Neuronal stem cell (in vitro differentiated cells): ENCODE data around the gene DUOXA2.
A peak's percentile ranks its signal among the peaks of the same experiment; 100 is the strongest.
"Not testable (repeated sequence)": the region's sequence is repeated elsewhere in the genome, so short reads cannot be mapped to it uniquely, and the experiment has no call there.

Source experiments
- DNase-seq: peaks from one replicate; pipeline ENCODE4 v3.0.0-alpha.2; 2013; ENCODE audit warnings: low spot score
- H2AFZ ChIP-seq: one replicate; pipeline ENCODE4 v1.6.1; 2013; ENCODE audit warnings: mild to moderate bottlenecking, low read length, inconsistent platforms
- H2AK5ac ChIP-seq: 2 replicates; pipeline ENCODE4 v1.6.1; 2013; ENCODE audit warnings: low read depth, mild to moderate bottlenecking, inconsistent platforms, low read length, moderate library complexity, mixed read lengths
- H2BK120ac ChIP-seq: 2 replicates; pipeline ENCODE4 v1.6.1; 2013; ENCODE audit warnings: low read depth, mild to moderate bottlenecking, inconsistent platforms, low read length, moderate library complexity, mixed read lengths
- H2BK12ac ChIP-seq: one replicate; pipeline ENCODE4 v1.6.1; 2013; ENCODE audit warnings: low read length, inconsistent platforms
- H2BK15ac ChIP-seq: 2 replicates; pipeline ENCODE4 v1.6.1; 2013; ENCODE audit warnings: mild to moderate bottlenecking, low read length, inconsistent platforms, mixed read lengths
- H2BK5ac ChIP-seq: one replicate; pipeline ENCODE4 v1.6.1; 2013; ENCODE audit warnings: inconsistent platforms, mild to moderate bottlenecking, low read length, moderate library complexity
- H3K14ac ChIP-seq: one replicate; pipeline ENCODE4 v1.6.1; 2013; ENCODE audit warnings: low read length, inconsistent platforms
- H3K18ac ChIP-seq: 2 replicates; pipeline ENCODE4 v1.6.1; 2013; ENCODE audit warnings: low read length, inconsistent platforms
- H3K23ac ChIP-seq: 2 replicates; pipeline ENCODE4 v1.6.1; 2013; ENCODE audit warnings: low read depth, mild to moderate bottlenecking, mixed read lengths, low read length, inconsistent platforms; ENCODE audit not compliant: poor library complexity
- H3K27ac ChIP-seq: replicated peaks from 3 replicates; pipeline ENCODE4 v1.5.1; 2013; ENCODE audit warnings: low read length, inconsistent platforms
- H3K27me3 ChIP-seq, 3 experiments: 2 replicates each; pipeline ENCODE4 v1.6.1; 2013; ENCODE audit warnings: low read length in 3 of 3, mild to moderate bottlenecking in 2 of 3, inconsistent platforms in 1 of 3, low read depth in 1 of 3, mixed read lengths in 1 of 3, moderate library complexity in 1 of 3; ENCODE audit not compliant: control insufficient read depth in 3 of 3, insufficient read depth in 3 of 3
- H3K36me3 ChIP-seq, 2 donors: replicated peaks in 1 of 2; 2 replicates each; pipeline ENCODE4 v1.6.1; 2013; ENCODE audit warnings: low read length in 2 of 2; ENCODE audit not compliant: control insufficient read depth in 2 of 2, insufficient read depth in 2 of 2
- H3K4ac ChIP-seq: 2 replicates; pipeline ENCODE4 v1.6.1; 2013; ENCODE audit warnings: inconsistent platforms, mild to moderate bottlenecking, low read length, moderate library complexity
- H3K4me1 ChIP-seq, 2 donors: 1 replicate in 1 of 2; 2 replicates in 1 of 2; pipeline ENCODE4 v1.6.1; 2013; ENCODE audit warnings: low read length in 2 of 2, low read depth in 1 of 2; ENCODE audit not compliant: control insufficient read depth in 2 of 2, insufficient read depth in 1 of 2
- H3K4me2 ChIP-seq: one replicate; pipeline ENCODE4 v1.6.1; 2013; ENCODE audit warnings: mild to moderate bottlenecking, low read length, inconsistent platforms; ENCODE audit not compliant: insufficient read depth, poor library complexity, severe bottlenecking
- H3K4me3 ChIP-seq, 2 donors: 2 replicates each; pipeline ENCODE4 v1.5.1; 2013; ENCODE audit warnings: low read length in 2 of 2, mild to moderate bottlenecking in 2 of 2, inconsistent platforms in 1 of 2, moderate library complexity in 1 of 2
- H3K79me1 ChIP-seq: one replicate; pipeline ENCODE4 v1.6.1; 2013; ENCODE audit warnings: low read depth, mild to moderate bottlenecking, inconsistent platforms, low read length, moderate library complexity
- H3K9ac ChIP-seq: one replicate; pipeline ENCODE4 v1.6.1; 2013; ENCODE audit warnings: mild to moderate bottlenecking, low read depth, low read length, inconsistent platforms; ENCODE audit not compliant: poor library complexity
- H3K9me3 ChIP-seq, 2 donors: replicated peaks in 1 of 2; 2 replicates each; pipeline versions ENCODE3 to v1.6.1; 2013; ENCODE audit warnings: low read length in 2 of 2, mild to moderate bottlenecking in 2 of 2, inconsistent platforms in 1 of 2, low read depth in 1 of 2, mixed read lengths in 1 of 2, moderate library complexity in 1 of 2; ENCODE audit not compliant: control insufficient read depth in 2 of 2, insufficient read depth in 1 of 2
- H4K8ac ChIP-seq: one replicate; pipeline ENCODE4 v1.6.1; 2013; ENCODE audit warnings: low read depth, mild to moderate bottlenecking, inconsistent platforms, low read length, moderate library complexity
- H4K91ac ChIP-seq: one replicate; pipeline ENCODE4 v1.6.1; 2013; ENCODE audit warnings: low read length, low read depth, mild to moderate bottlenecking, inconsistent platforms; ENCODE audit not compliant: poor library complexity
- WGBS, 2 donors: extraction: QIAGEN DNeasy Blood & Tissue Kit; methylation state at CpG; one replicate each; pipeline ENCODE4 v1.1.7; 2013; ENCODE audit warnings: missing lambda C conversion rate in 2 of 2, mixed read lengths in 1 of 2; ENCODE audit not compliant: insufficient read length in 2 of 2, insufficient replicate concordance in 1 of 2; ENCODE audit errors: extremely low coverage in 2 of 2; 5-methylcytosine and 5-hydroxymethylcytosine counted together

DUOXA2 gene

GRCh38 chr15:45101749-45102148 is 12.4 kb upstream of the DUOXA2 start:
- Histone ChIP-seq H3K4me1 (peaks cover 4 to 15% of the 10 kb centered on the region in 2 donors), H3K4me2 (no peak overlapping the region), H3K4me3 (peak overlapping the region in 1 of 2 donors; percentile 6), H2BK12ac (no peak overlapping the region), H2AFZ (no peak overlapping the region), H3K23ac (no peak overlapping the region), H3K9me3 (peaks cover 0 to 1% of the 10 kb centered on the region in 2 donors), H3K4ac (no peak overlapping the region), H3K14ac (peak overlapping the region; percentile 25), H2AK5ac (no peak overlapping the region), H3K18ac (no peak overlapping the region), H4K8ac (no peak overlapping the region), H4K91ac (no peak overlapping the region), H2BK5ac (no peak overlapping the region), H3K9ac (no peak overlapping the region), H3K27ac (no peak overlapping the region), H2BK15ac (no peak overlapping the region), H2BK120ac (no peak overlapping the region), H3K79me1 (no peaks in the 10 kb centered on the region), H3K36me3 (no peaks in the 10 kb centered on the region), H3K27me3 (peaks cover 0 to 53% (median 0%) of the 10 kb centered on the region in 3 experiments)
- no CpG with 5 or more reads among the region's 12 CpGs for WGBS, 2 donors
- DNase-seq: no peak

GRCh38 chr15:45102226-45102625 is 11.9 kb upstream of the DUOXA2 start:
- H3K23ac ChIP-seq: no peak overlapping the region
- no peak overlapping the region for H2AFZ ChIP-seq
- peaks cover 0 to 53% (median 0%) of the 10 kb centered on the region in 3 experiments for H3K27me3 ChIP-seq
- peaks cover 4 to 15% of the 10 kb centered on the region in 2 donors for H3K4me1 ChIP-seq
- H2BK15ac ChIP-seq: peak overlapping the region; percentile 31
- H2BK120ac ChIP-seq: no peak overlapping the region
- no peak overlapping the region for H3K9ac ChIP-seq
- H3K36me3 ChIP-seq: no peaks in the 10 kb centered on the region
- no peak overlapping the region for H4K91ac ChIP-seq
- H3K18ac ChIP-seq: no peak overlapping the region
- no peak overlapping the region for H3K4me3 ChIP-seq
- H4K8ac ChIP-seq: no peak overlapping the region
- H3K4ac ChIP-seq: peak overlapping the region; percentile 8
- H3K9me3 ChIP-seq: no peaks in the 10 kb centered on the region
- no peak overlapping the region for H2BK5ac ChIP-seq
- no peak overlapping the region for H2AK5ac ChIP-seq
- no peak for DNase-seq
- WGBS, 2 donors: no CpG with 5 or more reads among the region's 6 CpGs
- H3K79me1 ChIP-seq: no peaks in the 10 kb centered on the region
- peak overlapping the region; percentile 25 for H3K14ac ChIP-seq
- peak overlapping the region; percentile 52 for H2BK12ac ChIP-seq
- no peak overlapping the region for H3K27ac ChIP-seq
- no peak overlapping the region for H3K4me2 ChIP-seq

GRCh38 chr15:45104170-45104569 is 10.0 kb upstream of the DUOXA2 start:
- H3K23ac ChIP-seq, H3K4me3 ChIP-seq, H3K4ac ChIP-seq, H2AK5ac ChIP-seq, DNase-seq, H3K4me2 ChIP-seq, H4K8ac ChIP-seq, H3K36me3 ChIP-seq, H2BK5ac ChIP-seq, H2AFZ ChIP-seq, H3K27ac ChIP-seq, H3K14ac ChIP-seq, H2BK12ac ChIP-seq, H3K18ac ChIP-seq, H2BK120ac ChIP-seq, H3K79me1 ChIP-seq, H3K9me3 ChIP-seq, H4K91ac ChIP-seq, H3K9ac ChIP-seq, H2BK15ac ChIP-seq: not testable (repeated sequence)
- WGBS, 2 donors: no CpG with 5 or more reads among the region's 9 CpGs
- Histone ChIP-seq H3K4me1 (peaks cover 4 to 15% of the 10 kb centered on the region in 2 donors), H3K27me3 (peaks cover 2 to 65% (median 5%) of the 10 kb centered on the region in 3 experiments)

- Histone ChIP-seq H2AK5ac (no peak overlapping the region), H2BK120ac (no peak overlapping the region), H4K8ac (no peak overlapping the region), H3K14ac (no peak overlapping the region), H3K4me3 (no peak overlapping the region), H3K9me3 (peaks cover 0 to 3% of the 10 kb centered on the region in 2 donors), H4K91ac (no peak overlapping the region), H3K4me1 (peaks cover 4 to 12% of the 10 kb centered on the region in 2 donors), H3K23ac (no peak overlapping the region), H2BK5ac (no peak overlapping the region), H3K18ac (peak overlapping the region; percentile 14), H3K79me1 (no peaks in the 10 kb centered on the region), H3K27me3 (peaks cover 8 to 75% (median 19%) of the 10 kb centered on the region in 3 experiments), H2AFZ (no peak overlapping the region), H2BK12ac (no peak overlapping the region), H3K4me2 (no peak overlapping the region), H3K4ac (no peak overlapping the region), H3K27ac (no peak overlapping the region), H3K9ac (no peak overlapping the region), H3K36me3 (no peaks in the 10 kb centered on the region), H2BK15ac (no peak overlapping the region)
- WGBS, 2 donors: no CpG with 5 or more reads among the region's 11 CpGs
- DNase-seq: no peak
Measured at GRCh38 chr15:45105586-45105985, 8.5 kb upstream of the DUOXA2 start.
